OCI-LY7 (cell line): ENCODE data around the gene SH2D3C. TPM values are rescaled to one million over a fixed set of nuclear protein-coding genes. Genes with fewer than 3 reads are reported as not detected.
"Not testable (repeated sequence)": the region's sequence is repeated elsewhere in the genome, so short reads cannot be mapped to it uniquely, and the experiment has no call there.

ENCODE experiments used
- BruUV-seq: library from RNA; stranded (reverse); fragments of 400-500 nt; replicated peaks from 2 replicates; lab custom pipeline; 2021; lab: Mats Ljungman, UMichigan
- CTCF ChIA-PET: fragments of 300-600 bp; sonication (Branson Sonifier 250); formaldehyde crosslinking; loops from one replicate; lab custom pipeline; 2022; ENCODE audit warnings: antibody characterized with exemption; ENCODE audit not compliant: unreplicated experiment; lab: Charles Lee
- POLR2A ChIA-PET: fragments of 300-600 bp; sonication (Branson Sonifier 250); formaldehyde crosslinking; loops from one replicate; lab custom pipeline; 2022; ENCODE audit warnings: antibody characterized with exemption; lab: Charles Lee
- DNase-seq: peaks from one replicate; pipeline ENCODE4 v3.0.0-alpha.2; 2015; ENCODE audit warnings: low spot score
- H2AFZ ChIP-seq: fragments of 200-600 bp; sonication (generic), shearing (Covaris generic); 2 replicates; pipeline ENCODE4 v1.6.1; 2014; ENCODE audit warnings: mild to moderate bottlenecking, antibody characterized with exemption, low read length, moderate library complexity
- H3K27ac ChIP-seq: fragments of 200-600 bp; sonication (generic); 2 replicates; pipeline ENCODE4 v1.5.1; 2014; ENCODE audit warnings: mixed run types, low read depth, mild to moderate bottlenecking, moderate library complexity, low read length, inconsistent platforms; ENCODE audit not compliant: poor library complexity, severe bottlenecking
- H3K36me3 ChIP-seq: fragments of 200-600 bp; sonication (generic); 2 replicates; pipeline ENCODE4 v1.6.1; 2014; ENCODE audit warnings: mild to moderate bottlenecking, antibody characterized with exemption, low read length, moderate library complexity, mixed read lengths; ENCODE audit not compliant: insufficient read depth
- H3K4me1 ChIP-seq: fragments of 200-600 bp; sonication (generic); 2 replicates; pipeline ENCODE4 v1.5.1; 2014; ENCODE audit warnings: mild to moderate bottlenecking, low read length; ENCODE audit not compliant: insufficient read depth, poor library complexity, severe bottlenecking
- H3K4me2 ChIP-seq: fragments of 200-600 bp; sonication (generic); 2 replicates; pipeline ENCODE4 v1.6.1; 2014; ENCODE audit warnings: mild to moderate bottlenecking, low read length
- H3K4me3 ChIP-seq: fragments of 200-600 bp; sonication (generic); 2 replicates; pipeline ENCODE4 v1.5.1; 2014; ENCODE audit warnings: mild to moderate bottlenecking, low read depth, low read length; ENCODE audit not compliant: poor library complexity, severe bottlenecking
- H3K79me2 ChIP-seq: fragments of 200-600 bp; sonication (generic); 2 replicates; pipeline ENCODE4 v1.6.1; 2016; ENCODE audit warnings: low read depth, mild to moderate bottlenecking, low read length, moderate library complexity, mixed read lengths; ENCODE audit not compliant: insufficient read depth
- H3K9me2 ChIP-seq: fragments of 200-600 bp; sonication (generic); 2 replicates; pipeline ENCODE4 v1.6.1; 2016; ENCODE audit warnings: mild to moderate bottlenecking, low read length, mixed read lengths; ENCODE audit not compliant: insufficient read depth
- H3K9me3 ChIP-seq: fragments of 200-600 bp; sonication (generic); 2 replicates; pipeline ENCODE4 v1.6.1; 2014; ENCODE audit warnings: mild to moderate bottlenecking, mixed run types, low read length, mixed read lengths
- H4K20me1 ChIP-seq: fragments of 200-600 bp; sonication (generic); 2 replicates; pipeline ENCODE4 v1.6.1; 2014; ENCODE audit warnings: mild to moderate bottlenecking, antibody characterized with exemption, low read length, moderate library complexity, mixed read lengths; ENCODE audit not compliant: insufficient read depth
- EZH2phosphoT487 ChIP-seq: fragments of 200-600 bp; sonication (generic); IDR thresholded peaks from 2 replicates; pipeline ENCODE4 v1.6.1; 2018; ENCODE audit warnings: low read depth, borderline replicate concordance, mild to moderate bottlenecking, mixed run types, antibody characterized with exemption, low read length, moderate library complexity, mixed read lengths
- intact Hi-C: fragments of 100-400 bp; cut with micrococcal nuclease; formaldehyde crosslinking; loops from one replicate; pipeline ENCODE4 v1.10.0; 2022; ENCODE audit not compliant: unreplicated experiment
- total RNA-seq, 2 experiments: library from RNA; depleted of rRNA in 1 of 2; stranded (reverse); fragments of >200 nt in 1 of 2; shearing (Covaris generic) in 1 of 2; gene quantifications; 2 replicates each; pipeline ENCODE4 v1.2.3, GENCODE V29; 2014 to 2022
- TF ChIP-seq, protein P1 (sequence below): fragments of 200-600 bp; sonication (generic); conservative IDR thresholded peaks from 2 replicates; pipeline ENCODE4 v1.5.1; 2014; ENCODE audit warnings: mild to moderate bottlenecking, antibody characterized with exemption, low read length, moderate library complexity, mixed read lengths

SH2D3C gene
- total RNA-seq, 2 experiments from 2014 or later: 40.0 to 45.7 TPM

GRCh38 chr9:127761061-127761460 is 17.4 kb downstream of the SH2D3C start:
- no peak overlapping the region for H2AFZ ChIP-seq
- no peak overlapping the region for H3K4me2 ChIP-seq
- DNase-seq: no peak
- no peaks in the 10 kb centered on the region for H4K20me1 ChIP-seq
- intact Hi-C loops: no loop called here
- CTCF ChIA-PET: no interaction called here
- no peaks in the 10 kb centered on the region for H3K79me2 ChIP-seq
- POLR2A ChIA-PET: no interaction called here
- no peak for TF ChIP-seq EZH2phosphoT487
- TF ChIP-seq, protein P1, sequence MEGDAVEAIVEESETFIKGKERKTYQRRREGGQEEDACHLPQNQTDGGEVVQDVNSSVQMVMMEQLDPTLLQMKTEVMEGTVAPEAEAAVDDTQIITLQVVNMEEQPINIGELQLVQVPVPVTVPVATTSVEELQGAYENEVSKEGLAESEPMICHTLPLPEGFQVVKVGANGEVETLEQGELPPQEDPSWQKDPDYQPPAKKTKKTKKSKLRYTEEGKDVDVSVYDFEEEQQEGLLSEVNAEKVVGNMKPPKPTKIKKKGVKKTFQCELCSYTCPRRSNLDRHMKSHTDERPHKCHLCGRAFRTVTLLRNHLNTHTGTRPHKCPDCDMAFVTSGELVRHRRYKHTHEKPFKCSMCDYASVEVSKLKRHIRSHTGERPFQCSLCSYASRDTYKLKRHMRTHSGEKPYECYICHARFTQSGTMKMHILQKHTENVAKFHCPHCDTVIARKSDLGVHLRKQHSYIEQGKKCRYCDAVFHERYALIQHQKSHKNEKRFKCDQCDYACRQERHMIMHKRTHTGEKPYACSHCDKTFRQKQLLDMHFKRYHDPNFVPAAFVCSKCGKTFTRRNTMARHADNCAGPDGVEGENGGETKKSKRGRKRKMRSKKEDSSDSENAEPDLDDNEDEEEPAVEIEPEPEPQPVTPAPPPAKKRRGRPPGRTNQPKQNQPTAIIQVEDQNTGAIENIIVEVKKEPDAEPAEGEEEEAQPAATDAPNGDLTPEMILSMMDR: no peak
- no peaks in the 10 kb centered on the region for H3K4me1 ChIP-seq
- H3K36me3 ChIP-seq: peaks cover 38% of the 10 kb centered on the region
- H3K4me3 ChIP-seq: no peak overlapping the region
- H3K9me3 ChIP-seq: no peaks in the 10 kb centered on the region
- BruUV-seq: no TSS peak
- H3K27ac ChIP-seq: no peak overlapping the region
- no peaks in the 10 kb centered on the region for H3K9me2 ChIP-seq

DNA sequence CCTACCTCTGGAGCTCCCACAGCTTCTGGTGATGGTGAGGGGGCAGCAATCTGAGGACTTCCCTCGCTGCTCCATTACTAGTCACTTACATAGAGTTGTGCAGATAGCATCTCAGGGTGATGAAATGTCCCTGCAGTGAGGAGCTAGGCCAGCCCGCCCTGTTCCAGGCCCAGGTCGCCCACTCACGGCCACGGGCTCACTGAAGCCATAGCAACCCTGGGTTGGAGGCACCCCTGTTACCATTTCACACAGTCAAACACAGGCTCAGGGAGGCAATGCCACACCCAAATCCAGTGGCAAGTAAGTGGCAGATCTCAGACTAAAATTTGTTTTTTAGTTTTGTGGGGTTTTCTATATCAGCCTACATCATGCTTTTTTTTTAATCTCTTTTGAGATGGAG is 19.6 kb downstream of the SH2D3C start:
- Histone ChIP-seq H3K4me2 (no peak overlapping the region), H3K36me3 (peaks cover 21% of the 10 kb centered on the region; the same call in 1 of the 2 replicates), H3K9me2 (no peaks in the 10 kb centered on the region), H2AFZ (no peak overlapping the region), H3K9me3 (no peaks in the 10 kb centered on the region), H3K79me2 (no peaks in the 10 kb centered on the region), H3K4me3 (no peak overlapping the region), H4K20me1 (no peaks in the 10 kb centered on the region), H3K27ac (no peak overlapping the region), H3K4me1 (no peaks in the 10 kb centered on the region)
- CTCF ChIA-PET: no interaction called here
- no TSS peak for BruUV-seq
- TF ChIP-seq, protein P1: no peak
- TF ChIP-seq EZH2phosphoT487: no peak
- intact Hi-C loops: no loop called here
- no peak for DNase-seq
- POLR2A ChIA-PET: no interaction called here

DNA sequence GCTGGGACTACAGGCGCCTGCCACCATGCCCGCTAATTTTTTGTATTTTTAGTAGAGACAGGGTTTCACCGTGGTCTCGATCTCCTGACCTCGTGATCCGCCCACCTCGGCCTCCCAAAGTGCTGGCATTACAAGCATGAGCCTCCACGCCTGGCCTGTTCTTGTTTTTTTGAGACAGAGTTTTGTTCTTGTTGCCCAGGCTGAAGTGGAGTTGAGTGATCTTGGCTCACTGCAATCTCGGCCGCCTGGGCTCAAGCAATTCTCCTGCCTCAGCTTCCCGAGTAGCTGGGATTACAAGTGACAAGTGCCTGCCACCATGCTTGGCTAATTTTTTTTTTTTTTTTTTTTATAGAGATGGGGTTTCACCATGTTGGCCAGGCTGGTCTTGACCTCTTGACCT is 21.7 kb downstream of the SH2D3C start:
- intact Hi-C loops: not testable (repeated sequence)

More for the DNA sequence above, 21.7 kb downstream of the SH2D3C start:
- H4K20me1 ChIP-seq, H3K9me3 ChIP-seq, CTCF ChIA-PET, H3K4me3 ChIP-seq, H3K4me1 ChIP-seq, DNase-seq, H2AFZ ChIP-seq, BruUV-seq, H3K79me2 ChIP-seq, H3K27ac ChIP-seq, H3K4me2 ChIP-seq, H3K9me2 ChIP-seq: not testable (repeated sequence)
- POLR2A ChIA-PET: interaction anchor here (0.6 to 1.0 kb wide), 3 partner anchors 14 to 983 kb away, joined by 3 read pairs; no protein-coding TSS in a partner anchor
- H3K36me3 ChIP-seq: peaks cover 15% of the 10 kb centered on the region; the same call in 1 of the 2 replicates
